Stimulated activated naive CD8-positive, alpha-beta T cell treated with anti-CD3 and anti-CD28 coated beads, Interleukin-15, Interleukin-2, amounts not matched to agents 100 U/mL and 50 U/mL, for 24 hours (primary cell): Measurements from ENCODE around the gene AUTS2.
"Not testable (repeated sequence)": the region's sequence is repeated elsewhere in the genome, so short reads cannot be mapped to it uniquely, and the experiment has no call there.

Experiments
- ATAC-seq: fragments of 150-1000 bp; cut with Tn5 transposase; one replicate; pipeline ENCODE4 v1.10.0; 2021
- DNase-seq: peaks from one replicate; pipeline ENCODE4 v3.0.0; 2021

AUTS2 gene

GRCh38 chr7:69761290-69761922 is 163.1 kb downstream of the AUTS2 start:
- DNase-seq (no peak), ATAC-seq (no peak)

- ATAC-seq (no peak), DNase-seq (no peak)
These were observed 164.6 kb downstream of the AUTS2 start for GRCh38 chr7:69762821-69763352.

GRCh38 chr7:69763513-69763912 is 165.2 kb downstream of the AUTS2 start:
- DNase-seq (no peak), ATAC-seq (no peak)

GRCh38 chr7:69764147-69764546 is 165.9 kb downstream of the AUTS2 start:
- DNase-seq, result no peak
- no peak for ATAC-seq

- ATAC-seq, result no peak
- DNase-seq, result no peak
These were observed 166.4 kb downstream of the AUTS2 start for GRCh38 chr7:69764681-69765080.

GRCh38 chr7:69765879-69766278 is 167.6 kb downstream of the AUTS2 start:
- ATAC-seq, result no peak
- DNase-seq, result no peak

- no peak for DNase-seq
These were observed 170.8 kb downstream of the AUTS2 start for GRCh38 chr7:69768986-69769595.

GRCh38 chr7:69769826-69770225 is 171.6 kb downstream of the AUTS2 start:
- DNase-seq, result no peak
- no peak for ATAC-seq

More at GRCh38 chr7:69768986-69769595, 170.8 kb downstream of the AUTS2 start:
- ATAC-seq, result no peak

- DNase-seq (no peak), ATAC-seq (no peak)
These were observed 172.3 kb downstream of the AUTS2 start for GRCh38 chr7:69770613-69771012.

- DNase-seq (no peak), ATAC-seq (no peak)
These were observed 174.6 kb downstream of the AUTS2 start for GRCh38 chr7:69772718-69773436.

- ATAC-seq, result no peak
- DNase-seq, result no peak
These were observed 175.4 kb downstream of the AUTS2 start for GRCh38 chr7:69773535-69774225.

GRCh38 chr7:69775231-69775771 is 177.0 kb downstream of the AUTS2 start:
- no peak for ATAC-seq
- DNase-seq, result no peak

GRCh38 chr7:69776611-69777010 is 178.3 kb downstream of the AUTS2 start:
- no peak for ATAC-seq

GRCh38 chr7:69778138-69778537 is 179.9 kb downstream of the AUTS2 start:
- ATAC-seq (no peak), DNase-seq (no peak)

More at GRCh38 chr7:69776611-69777010, 178.3 kb downstream of the AUTS2 start:
- no peak for DNase-seq

GRCh38 chr7:69780379-69780778 is 182.1 kb downstream of the AUTS2 start:
- DNase-seq (no peak), ATAC-seq (no peak)

GRCh38 chr7:69781412-69781846 is 183.2 kb downstream of the AUTS2 start:
- ATAC-seq (no peak), DNase-seq (no peak)

GRCh38 chr7:69782917-69783684 is 184.8 kb downstream of the AUTS2 start:
- DNase-seq (no peak), ATAC-seq (no peak)

- DNase-seq, ATAC-seq: not testable (repeated sequence)
These were observed 187.9 kb downstream of the AUTS2 start for GRCh38 chr7:69786130-69786529.

GRCh38 chr7:69786730-69787395 is 188.6 kb downstream of the AUTS2 start:
- DNase-seq (no peak), ATAC-seq (no peak)

GRCh38 chr7:69787736-69788431 is 189.6 kb downstream of the AUTS2 start:
- ATAC-seq (no peak), DNase-seq (no peak)
